ENCODE data around the gene ZNF846. TPM values are rescaled to one million over a fixed set of nuclear protein-coding genes. Genes with fewer than 3 reads are reported as not detected.
A peak's percentile ranks its signal among the peaks of the same experiment; 100 is the strongest.
"Not testable (repeated sequence)": the region's sequence is repeated elsewhere in the genome, so short reads cannot be mapped to it uniquely, and the experiment has no call there.

ZNF846 gene
- total RNA-seq, 4 donors from 2014 or later: 20.8 to 36.9 (median 26.8) TPM

- Histone ChIP-seq H3K4me1 (peaks cover 0 to 30% (median 6%) of the 10 kb centered on the region in 4 donors), H3K4me3 (peak overlapping the region in 1 of 4 donors; percentile 60), H3K36me3 (peaks cover 0 to 6% (median 0%) of the 10 kb centered on the region in 3 donors), H3K27me3 (no peaks in the 10 kb centered on the region), H3K9me3 (no peaks in the 10 kb centered on the region), H3K27ac (peak overlapping the region in 3 of 4 donors; percentile 92 to 99 (median 97))
- TF ChIP-seq EP300 (IDR thresholded peaks at IDR 0.05) (no peak), POLR2A (IDR thresholded peaks at IDR 0.05) (no peak), CTCF (IDR thresholded peaks at IDR 0.05) (no peak)
- WGBS, 2 donors: 94 to 96% methylated on average over 8 of the region's 8 CpGs
- DNase-seq (ENCODE audit: low spot score in 2 of 2): no peak
Measured at GRCh38 chr19:9786819-9787218, 18.3 kb upstream of the ZNF846 start.

GRCh38 chr19:9786342-9786741 lies 17.8 kb upstream of the ZNF846 start:
- H3K9me3 ChIP-seq: no peaks in the 10 kb centered on the region
- H3K27ac ChIP-seq: peak overlapping the region; percentile 92 to 99 (median 96)
- peaks cover 0 to 6% (median 0%) of the 10 kb centered on the region in 3 donors for H3K36me3 ChIP-seq
- H3K4me1 ChIP-seq: peaks cover 0 to 29% (median 6%) of the 10 kb centered on the region in 4 donors
- TF ChIP-seq EP300 (IDR thresholded peaks at IDR 0.05) (no peak), POLR2A (IDR thresholded peaks at IDR 0.05) (no peak), CTCF (IDR thresholded peaks at IDR 0.05) (no peak)
- 39 to 43% methylated on average over 9 of the region's 9 CpGs for WGBS, 2 donors
- no peak for DNase-seq (ENCODE audit: low spot score in 2 of 2)
- peak overlapping the region; percentile 52 to 67 (median 60) for H3K4me3 ChIP-seq
- no peaks in the 10 kb centered on the region for H3K27me3 ChIP-seq

- Histone ChIP-seq H3K27me3 (no peaks in the 10 kb centered on the region), H3K36me3 (peaks cover 0 to 13% (median 0%) of the 10 kb centered on the region in 3 donors), H3K4me3 (peak overlapping the region; percentile 52 to 67 (median 60)), H3K9me3 (no peaks in the 10 kb centered on the region), H3K4me1 (peaks cover 0 to 22% (median 4%) of the 10 kb centered on the region in 4 donors), H3K27ac (peak overlapping the region; percentile 92 to 99 (median 96))
- TF ChIP-seq EP300 (IDR thresholded peaks at IDR 0.05) (peak; percentile 34 to 94), CTCF (IDR thresholded peaks at IDR 0.05) (peak in 2 of 5 experiments; percentile 11 to 35), POLR2A (IDR thresholded peaks at IDR 0.05) (peak; percentile 75 to 88)
- 1 to 4% methylated on average over 43 to 65 of the region's 74 CpGs for WGBS, 2 donors
- peak; percentile 96 to 99 for DNase-seq (ENCODE audit: low spot score in 2 of 2)
Measured at GRCh38 chr19:9785367-9786331, 17.1 kb upstream of the ZNF846 start.

GRCh38 chr19:9784163-9784496 lies 15.6 kb upstream of the ZNF846 start:
- H3K27me3 ChIP-seq; H3K4me3 ChIP-seq; H3K9me3 ChIP-seq; DNase-seq (ENCODE audit: low spot score in 2 of 2): not testable (repeated sequence)
- Histone ChIP-seq H3K27ac (peak overlapping the region in 2 of 4 donors; percentile 92 to 99), H3K4me1 (peaks cover 0 to 16% (median 4%) of the 10 kb centered on the region in 4 donors), H3K36me3 (peaks cover 0 to 27% (median 0%) of the 10 kb centered on the region in 3 donors)
- WGBS, 2 donors: 78 to 94% methylated on average over 6 of the region's 6 CpGs

- no peaks in the 10 kb centered on the region for H3K27me3 ChIP-seq
- H3K36me3 ChIP-seq: peaks cover 0 to 36% (median 0%) of the 10 kb centered on the region in 3 donors
- H3K4me3 ChIP-seq: no peak overlapping the region
- no peak for TF ChIP-seq POLR2A (IDR thresholded peaks at IDR 0.05)
- no peak for TF ChIP-seq EP300 (IDR thresholded peaks at IDR 0.05)
- no peak for TF ChIP-seq CTCF (IDR thresholded peaks at IDR 0.05)
- peaks cover 0 to 16% (median 4%) of the 10 kb centered on the region in 4 donors for H3K4me1 ChIP-seq
- H3K9me3 ChIP-seq: peaks cover 0 to 25% (median 0%) of the 10 kb centered on the region in 4 donors
- 98 to 100% methylated on average over 2 of the region's 2 CpGs for WGBS, 2 donors
- H3K27ac ChIP-seq: no peak overlapping the region
- DNase-seq (ENCODE audit: low spot score in 2 of 2): no peak
Measured at GRCh38 chr19:9782338-9782737, 13.8 kb upstream of the ZNF846 start.

All from tibial nerve (tissue), 4 donors.